CD14-positive monocyte (primary cell): ENCODE results near the gene ZNF583. TPM values are rescaled to one million over a fixed set of nuclear protein-coding genes. Genes with fewer than 3 reads are reported as not detected.

Experiments
- DNase-seq, 3 donors: peaks; one replicate each; pipeline ENCODE4 v3.0.0-alpha.2; 2011 to 2022
- H2AFZ ChIP-seq: 2 replicates; pipeline ENCODE4 v1.6.0; 2012; ENCODE audit warnings: mild to moderate bottlenecking, low read depth, low read length, inconsistent platforms; ENCODE audit not compliant: insufficient read depth, poor library complexity, severe bottlenecking
- H3K27ac ChIP-seq, 2 donors: 1 replicate in 1 of 2; 2 replicates in 1 of 2; pipeline ENCODE4 v1.5.1; 2012 to 2013; ENCODE audit warnings: low read length in 2 of 2, control low read depth in 1 of 2, inconsistent platforms in 1 of 2, low read depth in 1 of 2, mild to moderate bottlenecking in 1 of 2
- H3K27me3 ChIP-seq, 2 donors: one replicate each; pipeline versions ENCODE4 v1.6.0 to v1.6.1; 2011 to 2013; ENCODE audit warnings: low read length in 2 of 2; ENCODE audit not compliant: control insufficient read depth in 2 of 2, insufficient read depth in 2 of 2
- H3K36me3 ChIP-seq, 2 donors: replicated peaks in 1 of 2; 1 replicate in 1 of 2; 2 replicates in 1 of 2; pipeline versions ENCODE4 v1.5.1 to v1.6.1; 2012 to 2013; ENCODE audit warnings: low read length in 2 of 2, control low read depth in 1 of 2, inconsistent platforms in 1 of 2, mild to moderate bottlenecking in 1 of 2; ENCODE audit not compliant: insufficient read depth in 2 of 2, control insufficient read depth in 1 of 2
- H3K4me1 ChIP-seq, 2 donors: 1 replicate in 1 of 2; 2 replicates in 1 of 2; pipeline versions ENCODE4 v1.5.1 to v1.6.1; 2012 to 2013; ENCODE audit warnings: low read length in 2 of 2, control low read depth in 1 of 2, inconsistent platforms in 1 of 2, mild to moderate bottlenecking in 1 of 2, moderate library complexity in 1 of 2; ENCODE audit not compliant: insufficient read depth in 2 of 2, control insufficient read depth in 1 of 2
- H3K4me2 ChIP-seq: replicated peaks from 2 replicates; pipeline ENCODE3; 2012; ENCODE audit warnings: low read length, moderate library complexity, mild to moderate bottlenecking; ENCODE audit not compliant: poor library complexity, severe bottlenecking; ENCODE audit errors: extremely low read depth
- H3K4me3 ChIP-seq, 3 experiments: fragments of 200-600 bp in 1 of 3; sonication (generic) in 1 of 3; replicated peaks in 1 of 3; 1 replicate in 2 of 3; 2 replicates in 1 of 3; pipeline ENCODE4 v1.5.1; 2011 to 2013; ENCODE audit warnings: low read length in 3 of 3, mild to moderate bottlenecking in 3 of 3, control low read depth in 2 of 3, low read depth in 2 of 3, inconsistent platforms in 1 of 3, moderate library complexity in 1 of 3
- H3K79me2 ChIP-seq: 2 replicates; pipeline ENCODE4 v1.6.0; 2012; ENCODE audit warnings: mild to moderate bottlenecking, control low read depth, inconsistent platforms, low read length, moderate library complexity; ENCODE audit not compliant: insufficient read depth
- H3K9ac ChIP-seq: 2 replicates; pipeline ENCODE4 v1.6.0; 2017; ENCODE audit warnings: low read length, mild to moderate bottlenecking; ENCODE audit not compliant: insufficient read depth, poor library complexity, severe bottlenecking
- H3K9me3 ChIP-seq, 2 donors: replicated peaks in 1 of 2; 1 replicate in 1 of 2; 2 replicates in 1 of 2; pipeline versions ENCODE4 v1.5.1 to v1.6.1; 2012 to 2013; ENCODE audit warnings: low read length in 2 of 2, control low read depth in 1 of 2; ENCODE audit not compliant: control insufficient read depth in 1 of 2, insufficient read depth in 1 of 2
- H4K20me1 ChIP-seq: 2 replicates; pipeline ENCODE4 v1.6.0; 2012; ENCODE audit warnings: mild to moderate bottlenecking, low read length, control low read depth, moderate library complexity; ENCODE audit not compliant: insufficient read depth
- H3K27ac Mint-ChIP-seq, 7 donors: one replicate each; pipeline ENCODE4 v1.8.0; 2020; ENCODE audit warnings: mild to moderate bottlenecking in 7 of 7, mixed read lengths in 7 of 7, moderate library complexity in 6 of 7, inconsistent platforms in 2 of 7
- H3K27me3 Mint-ChIP-seq, 3 donors: one replicate each; pipeline ENCODE4 v1.8.0; 2021 to 2022; ENCODE audit warnings: low read depth in 3 of 3, mild to moderate bottlenecking in 3 of 3, mixed read lengths in 3 of 3, moderate library complexity in 3 of 3, inconsistent platforms in 1 of 3
- H3K36me3 Mint-ChIP-seq, 2 donors: one replicate each; pipeline ENCODE4 v1.8.0; 2020; ENCODE audit warnings: mixed read lengths in 2 of 2, inconsistent platforms in 1 of 2, mild to moderate bottlenecking in 1 of 2
- H3K4me1 Mint-ChIP-seq: one replicate; pipeline ENCODE4 v1.8.0; 2020; ENCODE audit warnings: mild to moderate bottlenecking, mixed read lengths
- H3K4me3 Mint-ChIP-seq, 2 donors: one replicate each; pipeline ENCODE4 v1.8.0; 2020; ENCODE audit warnings: mild to moderate bottlenecking in 2 of 2, mixed read lengths in 2 of 2, moderate library complexity in 1 of 2
- H3K9me3 Mint-ChIP-seq, 7 donors: one replicate each; pipeline ENCODE4 v1.8.0; 2020 to 2022; ENCODE audit warnings: mixed read lengths in 7 of 7, mild to moderate bottlenecking in 6 of 7, moderate library complexity in 6 of 7, inconsistent platforms in 2 of 7
- CTCF ChIP-seq: fragments of 200-600 bp; IDR thresholded peaks from one replicate; pipeline ENCODE4 v1.8.0; 2022; ENCODE audit warnings: antibody characterized with exemption, mild to moderate bottlenecking
- WGBS: methylation state at CpG from one replicate; pipeline ENCODE4 v1.1.5; 2013; ENCODE audit warnings: missing lambda C conversion rate; ENCODE audit not compliant: insufficient coverage; 5-methylcytosine and 5-hydroxymethylcytosine counted together
- intact Hi-C, 2 donors: fragments of 100-400 bp; cut with micrococcal nuclease; formaldehyde crosslinking; loops; one replicate each; pipeline versions ENCODE4 v1.15.0 to v1.15.1; 2023
- polyA plus RNA-seq, 3 donors: library from polyadenylated mRNA; depleted of rRNA in 1 of 3; unstranded in 2 of 3; stranded (reverse) in 1 of 3; fragments of 300-500 nt in 2 of 3; fragments of >200 nt in 1 of 3; fragmentation: Illumina TruSeq in 2 of 3; gene quantifications; 1 replicate in 2 of 3; 2 replicates in 1 of 3; pipeline ENCODE4 v1.2.3, GENCODE V29; 2012 to 2021

ZNF583 gene
- polyA plus RNA-seq, 3 donors, result 1.3 to 6.6 (median 4.0) TPM

DNA sequence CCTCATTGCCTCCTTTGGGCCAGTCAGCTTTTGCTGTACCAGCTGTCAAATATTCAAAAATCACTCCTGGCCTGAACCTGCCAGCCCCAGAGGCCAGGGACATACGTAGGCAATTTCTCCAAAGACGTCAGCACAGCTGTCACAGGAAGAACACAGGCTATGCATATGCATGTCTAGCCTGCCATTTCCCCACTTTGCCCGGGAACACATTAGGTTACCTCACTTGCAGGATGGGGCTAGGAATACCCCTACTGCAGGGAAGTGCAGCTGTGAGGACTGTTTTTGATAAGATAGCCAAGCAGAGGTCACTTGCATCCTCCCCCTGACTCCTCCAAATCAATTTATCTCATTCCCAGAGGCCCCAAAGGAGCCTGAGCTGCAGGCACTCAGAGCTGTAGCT lies 70.2 kb downstream of the ZNF583 start:
- Histone ChIP-seq H3K9me3 (peaks cover 89 to 91% of the 10 kb centered on the region in 2 donors), H3K4me2 (no peak overlapping the region), H3K27ac (no peak overlapping the region), H3K79me2 (no peaks in the 10 kb centered on the region), H2AFZ (no peak overlapping the region), H3K27me3 (peaks cover 0 to 9% of the 10 kb centered on the region in 2 donors), H3K9ac (no peak overlapping the region), H3K4me1 (peaks cover 11 to 17% of the 10 kb centered on the region in 2 donors), H3K36me3 (no peaks in the 10 kb centered on the region), H3K4me3 (no peak overlapping the region), H4K20me1 (no peaks in the 10 kb centered on the region)
- H3K27ac Mint-ChIP-seq, result no peak overlapping the region
- no peak for TF ChIP-seq CTCF
- DNase-seq, result no peak
- no peak overlapping the region for H3K4me3 Mint-ChIP-seq
- peaks cover 69 to 96% (median 90%) of the 10 kb centered on the region in 7 donors for H3K9me3 Mint-ChIP-seq
- peaks cover 17% of the 10 kb centered on the region for H3K4me1 Mint-ChIP-seq
- intact Hi-C loops, result no loop called here
- peaks cover 3 to 4% of the 10 kb centered on the region in 2 donors for H3K36me3 Mint-ChIP-seq
- H3K27me3 Mint-ChIP-seq, result peaks cover 15 to 23% (median 20%) of the 10 kb centered on the region in 3 donors
- WGBS, result 97% methylated on average over 3 of the region's 3 CpGs

- Histone ChIP-seq H3K4me1 (peaks cover 11 to 17% of the 10 kb centered on the region in 2 donors), H3K79me2 (no peaks in the 10 kb centered on the region), H3K4me3 (no peak overlapping the region), H3K27ac (no peak overlapping the region), H3K9me3 (peaks cover 87 to 90% of the 10 kb centered on the region in 2 donors), H3K4me2 (no peak overlapping the region), H3K9ac (no peak overlapping the region), H3K27me3 (peaks cover 0 to 9% of the 10 kb centered on the region in 2 donors), H2AFZ (no peak overlapping the region), H4K20me1 (no peaks in the 10 kb centered on the region), H3K36me3 (no peaks in the 10 kb centered on the region)
- Mint-ChIP-seq H3K4me3 (no peak overlapping the region), H3K27ac (peak overlapping the region in 1 of 7 donors; percentile 12), H3K36me3 (peaks cover 3 to 4% of the 10 kb centered on the region in 2 donors), H3K9me3 (peaks cover 64 to 97% (median 91%) of the 10 kb centered on the region in 7 donors), H3K4me1 (peaks cover 17% of the 10 kb centered on the region), H3K27me3 (peaks cover 13 to 23% (median 20%) of the 10 kb centered on the region in 3 donors)
- intact Hi-C loops, result no loop called here
- DNase-seq, result no peak
- no peak for TF ChIP-seq CTCF
- 96% methylated on average over 5 of the region's 10 CpGs for WGBS
Observed at GRCh38 chr19:56476093-56476492, 72.0 kb downstream of the ZNF583 start.

Other genes with a start within 250 kb of the ZNF583 start
- not detected for gene GALP, start 228.3 kb upstream of the ZNF583 start, polyA plus RNA-seq
- not detected for gene ZSCAN5B, start 206.5 kb upstream of the ZNF583 start, polyA plus RNA-seq
- gene ZSCAN5C, start 202.1 kb upstream of the ZNF583 start, polyA plus RNA-seq, result not detected
- under 1 TPM; 0.25 to 0.70 (median 0.61) TPM for gene EDDM13, start 131.6 kb upstream of the ZNF583 start, polyA plus RNA-seq
- 10 to 100 TPM in 1 of 3 donors, 1 to 10 TPM in 2; 5.3 to 11.3 (median 6.3) TPM for gene ZSCAN5A, start 89.5 kb upstream of the ZNF583 start, polyA plus RNA-seq
- 1 to 10 TPM; 1.4 to 4.9 (median 1.6) TPM for gene ZNF582, start 10.8 kb upstream of the ZNF583 start, polyA plus RNA-seq
- gene ZNF667, start 73.0 kb downstream of the ZNF583 start, polyA plus RNA-seq, result under 1 TPM in 1 of 3 donors, not detected in 2; 0.14 TPM
- under 1 TPM in 2 of 3 donors, not detected in 1; 0.14 to 0.16 TPM for gene ZNF471, start 103.5 kb downstream of the ZNF583 start, polyA plus RNA-seq
- 1 to 10 TPM in 1 of 3 donors, under 1 TPM in 2; 0.31 to 1.1 (median 0.41) TPM for gene ZFP28, start 134.6 kb downstream of the ZNF583 start, polyA plus RNA-seq
- gene ZNF470, start 163.1 kb downstream of the ZNF583 start, polyA plus RNA-seq, result under 1 TPM; 0.31 to 0.81 (median 0.40) TPM
- 1 to 10 TPM; 2.6 to 4.0 (median 4.0) TPM for gene ZNF71, start 191.0 kb downstream of the ZNF583 start, polyA plus RNA-seq
- not detected for gene SMIM17, start 238.8 kb downstream of the ZNF583 start, polyA plus RNA-seq